ENCODE measurements around the gene MTO1.
"Not testable (repeated sequence)": the region's sequence is repeated elsewhere in the genome, so short reads cannot be mapped to it uniquely, and the experiment has no call there.

- TF ChIP-seq CTCF (conservative IDR thresholded peaks at IDR 0.05 in 1 of 2, IDR thresholded peaks at IDR 0.05 in 1 of 2; ENCODE audit: low read depth in 1 of 2, low read length in 2 of 2); EZH2 (IDR thresholded peaks at IDR 0.05; ENCODE audit: low read length, missing control alignments): not testable (repeated sequence)
Measured at GRCh38 chr6:73551115-73551514, 89.6 kb downstream of the MTO1 start.

All from fibroblast of lung (primary cell).